ENCODE results near the gene HIP1. TPM values are rescaled to one million over a fixed set of nuclear protein-coding genes. Genes with fewer than 3 reads are reported as not detected.

Gene HIP1
- total and polyA plus RNA-seq, 2 of the 13 experiments (the other 11 are each of a cell fraction or from before 2014, with no cell fraction given): 4.5 to 6.2 TPM

GRCh38 chr7:75688200-75689136 lies 50.3 kb downstream of the HIP1 start (continued):
- TF ChIP-seq ZNF646 (CRISPR knock-in tag; IDR thresholded peaks at IDR 0.05): no peak
- TF ChIP-seq IRF1 (CRISPR knock-in tag; IDR thresholded peaks at IDR 0.05; ENCODE audit: low read depth): no peak
- peak; percentile 66 for TF ChIP-seq ESRRA (CRISPR knock-in tag; IDR thresholded peaks at IDR 0.05; ENCODE audit: low read depth)
- TF ChIP-seq SOX6 (IDR thresholded peaks at IDR 0.05): no peak
- peak; percentile 92 for TF ChIP-seq SOX6 (CRISPR knock-in tag; IDR thresholded peaks at IDR 0.05)
- no peak for TF ChIP-seq PRMT3 (CRISPR knock-in tag; IDR thresholded peaks at IDR 0.05; ENCODE audit: borderline replicate concordance, low read depth)
- 0 out of 2 replicates have a peak, but pooled peaks have one; percentile 41 for TF ChIP-seq ZNF276 (CRISPR knock-in tag; IDR thresholded peaks at IDR 0.05; ENCODE audit: low read depth)
- no peak for TF ChIP-seq ISX (CRISPR knock-in tag; conservative IDR thresholded peaks at IDR 0.05)
- TF ChIP-seq ZSCAN9 (CRISPR knock-in tag; IDR thresholded peaks at IDR 0.05; ENCODE audit: borderline replicate concordance): peak; percentile 80
- TF ChIP-seq, protein P1, sequence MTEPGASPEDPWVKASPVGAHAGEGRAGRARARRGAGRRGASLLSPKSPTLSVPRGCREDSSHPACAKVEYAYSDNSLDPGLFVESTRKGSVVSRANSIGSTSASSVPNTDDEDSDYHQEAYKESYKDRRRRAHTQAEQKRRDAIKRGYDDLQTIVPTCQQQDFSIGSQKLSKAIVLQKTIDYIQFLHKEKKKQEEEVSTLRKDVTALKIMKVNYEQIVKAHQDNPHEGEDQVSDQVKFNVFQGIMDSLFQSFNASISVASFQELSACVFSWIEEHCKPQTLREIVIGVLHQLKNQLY (CRISPR knock-in tag; IDR thresholded peaks at IDR 0.05): peak; percentile 96
- TF ChIP-seq PLRG1 (conservative IDR thresholded peaks at IDR 0.05): no peak
- TF ChIP-seq TERF1 (CRISPR knock-in tag; IDR thresholded peaks at IDR 0.05): no peak
- no peak for TF ChIP-seq ZNF512 (CRISPR knock-in tag; IDR thresholded peaks at IDR 0.05)
- TF ChIP-seq ZNF674 (CRISPR knock-in tag; IDR thresholded peaks at IDR 0.05; ENCODE audit: low read depth): no peak
- peak; percentile 70; the same call in 1 of the 2 replicates for TF ChIP-seq KLF15 (CRISPR knock-in tag; IDR thresholded peaks at IDR 0.05; ENCODE audit: borderline replicate concordance)

All from HepG2 (cell line).